Keratinocyte (primary cell): ENCODE measurements around the gene CHD2. TPM values are rescaled to one million over a fixed set of nuclear protein-coding genes. Genes with fewer than 3 reads are reported as not detected.

ENCODE experiments used
- DNase-seq: peaks from one replicate; pipeline ENCODE4 v3.0.0-alpha.2; 2011; ENCODE audit warnings: low read depth, missing footprints, low spot score
- FAIRE-seq: peaks from 2 replicates; lab custom pipeline; 2011; peaks lifted over from hg19 to GRCh38; lab: Jason Lieb, UNC
- H2AFZ ChIP-seq: 2 replicates; pipeline ENCODE4 v1.6.0; 2012; ENCODE audit warnings: low read length, control low read depth, inconsistent platforms; ENCODE audit not compliant: control insufficient read depth
- H3K27ac ChIP-seq: 2 replicates; pipeline ENCODE4 v1.5.1; 2011; ENCODE audit warnings: low read length; ENCODE audit not compliant: control insufficient read depth, insufficient read depth
- H3K27me3 ChIP-seq: 3 replicates; pipeline ENCODE4 v1.6.0; 2011; ENCODE audit warnings: low read length; ENCODE audit not compliant: control insufficient read depth, insufficient read depth; ENCODE audit errors: extremely low read depth
- H3K36me3 ChIP-seq, 2 experiments: 2 replicates in 1 of 2; 3 replicates in 1 of 2; pipeline ENCODE4 v1.5.1; 2011; ENCODE audit warnings: low read length in 2 of 2, mild to moderate bottlenecking in 1 of 2; ENCODE audit not compliant: control insufficient read depth in 2 of 2, insufficient read depth in 2 of 2; ENCODE audit errors: extremely low read depth in 1 of 2
- H3K4me1 ChIP-seq: 3 replicates; pipeline ENCODE4 v1.5.1; 2011; ENCODE audit warnings: low read length; ENCODE audit not compliant: control insufficient read depth, insufficient read depth; ENCODE audit errors: extremely low read depth
- H3K4me2 ChIP-seq: 3 replicates; pipeline ENCODE4 v1.6.0; 2011; ENCODE audit warnings: low read depth, low read length; ENCODE audit not compliant: control insufficient read depth, insufficient read depth; ENCODE audit errors: extremely low read depth
- H3K4me3 ChIP-seq, 3 experiments: fragments of 200-600 bp in 1 of 3; sonication (generic) in 1 of 3; 2 replicates in 2 of 3; 3 replicates in 1 of 3; pipeline ENCODE4 v1.5.1; 2011 to 2016; ENCODE audit warnings: low read length in 3 of 3, mild to moderate bottlenecking in 3 of 3, control low read depth in 2 of 3, inconsistent platforms in 1 of 3, low read depth in 1 of 3, mixed read lengths in 1 of 3, mixed run types in 1 of 3, moderate library complexity in 1 of 3; ENCODE audit not compliant: control insufficient read depth in 2 of 3, insufficient read depth in 2 of 3; ENCODE audit errors: extremely low read depth in 1 of 3
- H3K79me2 ChIP-seq: 2 replicates; pipeline ENCODE4 v1.6.0; 2012; ENCODE audit warnings: low read length; ENCODE audit not compliant: control insufficient read depth, insufficient read depth
- H3K9ac ChIP-seq: 3 replicates; pipeline ENCODE4 v1.6.0; 2011; ENCODE audit warnings: low read length; ENCODE audit not compliant: control insufficient read depth, insufficient read depth; ENCODE audit errors: extremely low read depth
- H3K9me1 ChIP-seq: 3 replicates; pipeline ENCODE4 v1.6.0; 2011; ENCODE audit warnings: low read length; ENCODE audit not compliant: control insufficient read depth, insufficient read depth; ENCODE audit errors: extremely low read depth
- H3K9me3 ChIP-seq: 2 replicates; pipeline ENCODE4 v1.5.1; 2012; ENCODE audit warnings: low read depth, low read length; ENCODE audit not compliant: control insufficient read depth
- H4K20me1 ChIP-seq: 3 replicates; pipeline ENCODE4 v1.6.0; 2011; ENCODE audit warnings: low read length; ENCODE audit not compliant: control insufficient read depth, insufficient read depth; ENCODE audit errors: extremely low read depth
- CTCF ChIP-seq, 3 experiments: IDR thresholded peaks in 1 of 3; conservative IDR thresholded peaks in 1 of 3; optimal IDR thresholded peaks in 1 of 3; 2 replicates in 2 of 3; 3 replicates in 1 of 3; pipeline versions ENCODE3 to v1.5.1; 2011; ENCODE audit warnings: low read length in 3 of 3, mild to moderate bottlenecking in 3 of 3, moderate library complexity in 2 of 3, control low read depth in 1 of 3, inconsistent platforms in 1 of 3; ENCODE audit not compliant: insufficient read depth in 2 of 3; ENCODE audit errors: extremely low read depth in 1 of 3
- EZH2 ChIP-seq: IDR thresholded peaks from one replicate; pipeline ENCODE4 v1.6.1; 2012; ENCODE audit warnings: inconsistent platforms, mild to moderate bottlenecking, low read length, moderate library complexity
- dilution Hi-C: fragments of 300-500 bp; cut with MboI; formaldehyde crosslinking; loops from one replicate; pipeline ENCODE4 v1.7.0; 2020; ENCODE audit warnings: low sequenced_read_pairs; ENCODE audit not compliant: extremely low pct_ligation_motif_present
- polyA plus RNA-seq, 5 experiments: library from polyadenylated mRNA; depleted of rRNA in 3 of 5; stranded (reverse) in 3 of 5; stranded (forward) in 1 of 5; unstranded in 1 of 5; fragments of >200 nt; gene quantifications; 1 replicate in 1 of 5; 2 replicates in 3 of 5; 3 replicates in 1 of 5; pipeline versions ENCODE4 v1.2.1 to v1.2.3, GENCODE V29; 2011 to 2012; ENCODE audit warnings: missing spikeins in 2 of 5, low read depth in 1 of 5, low replicate concordance in 1 of 5

The CHD2 gene
- polyA plus RNA-seq, 1 donor (not counting 4 experiments of a cell fraction or from before 2014, with no cell fraction given), result 62.0 TPM

GRCh38 chr15:92989470-92989869 is 89.3 kb downstream of the CHD2 start:
- Histone ChIP-seq H3K36me3 (peaks cover 34 to 44% of the 10 kb centered on the region in 2 experiments), H3K9me1 (no peaks in the 10 kb centered on the region), H3K9ac (no peak overlapping the region), H3K4me1 (no peaks in the 10 kb centered on the region), H3K27ac (no peak overlapping the region), H3K4me2 (no peak overlapping the region), H3K9me3 (no peaks in the 10 kb centered on the region), H3K4me3 (no peak overlapping the region), H2AFZ (no peak overlapping the region), H4K20me1 (no peaks in the 10 kb centered on the region), H3K27me3 (no peaks in the 10 kb centered on the region), H3K79me2 (peaks cover 24% of the 10 kb centered on the region)
- no peak for FAIRE-seq
- TF ChIP-seq EZH2 (no peak), CTCF (optimal IDR thresholded peaks at IDR 0.05 in 1 of 3, IDR thresholded peaks at IDR 0.05 in 1 of 3, conservative IDR thresholded peaks at IDR 0.05 in 1 of 3; ENCODE audit: extremely low read depth in 1 of 3, insufficient read depth in 2 of 3, low read length in 3 of 3) (no peak)
- dilution Hi-C loops, result no loop called here
- DNase-seq, result no peak

- Histone ChIP-seq H3K4me1 (no peaks in the 10 kb centered on the region), H3K9me1 (no peaks in the 10 kb centered on the region), H3K4me2 (no peak overlapping the region), H3K4me3 (no peak overlapping the region), H3K36me3 (peaks cover 40 to 45% of the 10 kb centered on the region in 2 experiments), H4K20me1 (no peaks in the 10 kb centered on the region), H2AFZ (no peak overlapping the region), H3K9me3 (no peaks in the 10 kb centered on the region), H3K79me2 (peaks cover 24% of the 10 kb centered on the region), H3K27ac (no peak overlapping the region), H3K9ac (no peak overlapping the region), H3K27me3 (no peaks in the 10 kb centered on the region)
- TF ChIP-seq EZH2 (no peak), CTCF (optimal IDR thresholded peaks at IDR 0.05 in 1 of 3, IDR thresholded peaks at IDR 0.05 in 1 of 3, conservative IDR thresholded peaks at IDR 0.05 in 1 of 3; ENCODE audit: extremely low read depth in 1 of 3, insufficient read depth in 2 of 3, low read length in 3 of 3) (no peak)
- DNase-seq (no peak), FAIRE-seq (no peak)
- dilution Hi-C loops, result no loop called here
Observed at GRCh38 chr15:92990031-92990430, 89.9 kb downstream of the CHD2 start.
